Pancreas (tissue), 10 donors: ENCODE results near the gene ASTL. TPM values are rescaled to one million over a fixed set of nuclear protein-coding genes. Genes with fewer than 3 reads are reported as not detected.

Experiments
- ATAC-seq, 4 donors: fragments of 200-7000 bp; cut with Tn5 transposase; one replicate each; pipeline versions ENCODE4 v1.8.0 to v1.9.1; 2020; ENCODE audit warnings: mild to moderate bottlenecking in 4 of 4, moderate library complexity in 4 of 4
- DNase-seq, 6 donors: peaks; one replicate each; pipeline ENCODE4 v3.0.0-alpha.2; 2020
- FAIRE-seq: peaks from 2 replicates; lab custom pipeline; 2012; peaks lifted over from hg19 to GRCh38; lab: Jason Lieb, UNC
- H3K27ac ChIP-seq, 4 donors: fragments of 200-600 bp; sonication (generic); 1 replicate in 3 of 4; 2 replicates in 1 of 4; pipeline versions ENCODE4 v1.5.0 to v1.8.0; 2020
- H3K27me3 ChIP-seq, 4 donors: fragments of 200-600 bp; one replicate each; pipeline ENCODE4 v1.8.0; 2021
- H3K36me3 ChIP-seq, 3 donors: fragments of 200-600 bp; sonication (generic) in 1 of 3; one replicate each; pipeline versions ENCODE4 v1.5.0 to v1.8.0; 2020 to 2021
- H3K4me1 ChIP-seq, 3 donors: fragments of 200-600 bp; one replicate each; pipeline ENCODE4 v1.8.0; 2021
- H3K4me3 ChIP-seq, 4 donors: fragments of 200-600 bp; sonication (generic) in 2 of 4; one replicate each; pipeline versions ENCODE4 v1.5.0 to v1.8.0; 2020 to 2021
- H3K9me3 ChIP-seq, 4 donors: fragments of 200-600 bp; one replicate each; pipeline ENCODE4 v1.8.0; 2021
- WGBS, 2 donors: extraction: QIAGEN DNeasy Blood & Tissue Kit; methylation state at CpG; one replicate each; pipeline ENCODE4 v1.1.7; 2013; 5-methylcytosine and 5-hydroxymethylcytosine counted together
- intact Hi-C, 3 donors: fragments of 100-400 bp; cut with DNase I; formaldehyde crosslinking; loops; one replicate each; pipeline versions ENCODE4 v1.11.1 to v1.14.2; 2022
- polyA plus RNA-seq, 2 donors: library from polyadenylated mRNA; stranded (reverse); fragments of 200-250 nt; gene quantifications; one replicate each; pipeline ENCODE4 v1.2.3, GENCODE V29; 2013
- total RNA-seq, 6 donors: library from RNA; stranded (reverse); fragmentation: NEBNext Ultra II Directional in 4 of 6; extraction: Animal tissue kit (Norgen Biotek cat#: 25700) in 4 of 6; gene quantifications; one replicate each; pipeline versions ENCODE4 v1.2.1 to v1.2.4, GENCODE V29; 2021 to 2023
- TF ChIP-seq, protein P1 (sequence below), 4 donors: fragments of 200-600 bp; sonication (generic) in 3 of 4; IDR thresholded peaks; one replicate each; pipeline versions ENCODE4 v1.5.0 to v1.8.0; 2021; ENCODE audit warnings: antibody characterized with exemption in 4 of 4
- donor health status: healthy with polysubstance abuse.
- donor health status: DM: no; HTN: no; CAD: no; lungs with moderate emphysema.
- donor health status: DM: no; HTN: no; CAD: no.
- donor health status: control.
- donor health status: control.
- donor health status: Bipolar disorder and iron deficiency.
- donor health status: DM: yes; HTN: yes; CAD: no.
- donor health status: DM: no; HTN: no; CAD: no.
- donor health status: DM: no; HTN: no; CAD: no.
- donor health status: DM: yes; HTN: yes; CAD: no.

Gene ASTL
- total and polyA plus RNA-seq, 8 donors: 0.14 TPM; not detected in 7

DNA sequence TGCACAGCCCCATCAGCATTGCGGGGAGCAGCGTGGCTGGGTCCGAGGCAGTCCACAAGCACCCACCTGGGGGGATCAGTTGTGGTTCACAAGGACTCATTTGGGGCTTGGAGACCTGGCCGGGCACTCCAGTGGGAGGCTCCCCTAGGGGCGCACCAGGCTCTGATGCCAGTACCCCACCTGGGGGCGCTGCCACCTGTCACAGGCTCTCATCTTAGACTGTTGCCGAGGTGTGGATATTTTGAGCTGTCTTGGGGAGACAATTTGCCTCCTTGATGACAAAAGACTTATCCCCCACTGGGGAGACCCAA lies 25.0 kb downstream of the ASTL start:
- H3K4me1 ChIP-seq: peaks cover 0 to 5% (median 4%) of the 10 kb centered on the region in 3 donors
- H3K36me3 ChIP-seq: no peaks in the 10 kb centered on the region
- DNase-seq (peak in 3 of 6 donors; percentile 11 to 48 (median 47)), ATAC-seq (no peak), FAIRE-seq (no peak)
- TF ChIP-seq, protein P1, sequence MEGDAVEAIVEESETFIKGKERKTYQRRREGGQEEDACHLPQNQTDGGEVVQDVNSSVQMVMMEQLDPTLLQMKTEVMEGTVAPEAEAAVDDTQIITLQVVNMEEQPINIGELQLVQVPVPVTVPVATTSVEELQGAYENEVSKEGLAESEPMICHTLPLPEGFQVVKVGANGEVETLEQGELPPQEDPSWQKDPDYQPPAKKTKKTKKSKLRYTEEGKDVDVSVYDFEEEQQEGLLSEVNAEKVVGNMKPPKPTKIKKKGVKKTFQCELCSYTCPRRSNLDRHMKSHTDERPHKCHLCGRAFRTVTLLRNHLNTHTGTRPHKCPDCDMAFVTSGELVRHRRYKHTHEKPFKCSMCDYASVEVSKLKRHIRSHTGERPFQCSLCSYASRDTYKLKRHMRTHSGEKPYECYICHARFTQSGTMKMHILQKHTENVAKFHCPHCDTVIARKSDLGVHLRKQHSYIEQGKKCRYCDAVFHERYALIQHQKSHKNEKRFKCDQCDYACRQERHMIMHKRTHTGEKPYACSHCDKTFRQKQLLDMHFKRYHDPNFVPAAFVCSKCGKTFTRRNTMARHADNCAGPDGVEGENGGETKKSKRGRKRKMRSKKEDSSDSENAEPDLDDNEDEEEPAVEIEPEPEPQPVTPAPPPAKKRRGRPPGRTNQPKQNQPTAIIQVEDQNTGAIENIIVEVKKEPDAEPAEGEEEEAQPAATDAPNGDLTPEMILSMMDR (IDR thresholded peaks at IDR 0.05): no peak
- no peak overlapping the region for H3K27ac ChIP-seq
- 85 to 86% methylated on average over 7 of the region's 7 CpGs for WGBS, 2 donors
- no peak overlapping the region for H3K4me3 ChIP-seq
- no peaks in the 10 kb centered on the region for H3K9me3 ChIP-seq
- intact Hi-C loops: no loop called here
- no peaks in the 10 kb centered on the region for H3K27me3 ChIP-seq

DNA sequence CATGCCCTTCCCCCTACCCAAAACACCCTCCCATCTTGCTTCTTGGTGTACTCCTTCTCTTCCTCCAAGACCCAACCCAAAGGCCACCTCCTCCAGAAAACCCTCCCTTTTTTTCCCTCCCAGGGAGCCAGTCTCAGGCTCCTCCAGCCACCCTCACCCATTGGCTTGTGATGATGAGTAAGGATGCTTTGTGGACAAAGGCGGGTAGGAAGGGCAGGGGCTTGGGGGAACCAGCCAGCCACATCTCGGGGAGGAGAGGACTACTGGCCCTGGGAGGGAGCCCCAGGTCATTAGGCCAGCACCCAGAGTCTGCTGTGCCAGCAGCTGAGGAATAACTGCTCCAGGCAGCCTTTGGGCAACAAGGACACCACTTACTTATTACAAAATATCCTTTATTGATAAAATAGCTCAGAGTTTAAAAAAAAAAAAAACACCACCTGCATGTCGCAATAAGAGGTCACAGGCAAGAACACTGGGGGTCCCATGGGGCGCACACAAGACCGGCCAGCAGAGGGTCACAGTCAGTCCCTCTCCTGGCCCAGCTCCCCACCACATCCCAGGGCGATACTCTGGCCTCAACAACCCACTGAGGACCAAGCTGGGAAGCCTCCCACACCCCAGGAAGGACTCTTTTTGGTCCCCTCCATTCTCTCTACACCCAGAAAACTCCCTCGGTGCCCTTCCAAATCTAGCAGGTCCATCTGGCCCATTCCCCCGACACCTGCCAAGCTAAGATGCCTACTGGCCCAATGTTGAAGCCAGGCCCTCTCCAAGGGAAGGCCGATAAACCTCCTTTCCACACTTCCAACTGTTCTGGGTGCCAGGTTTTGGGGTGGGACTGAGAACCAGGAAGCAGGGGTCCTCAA lies 25.6 kb downstream of the ASTL start:
- FAIRE-seq (no peak), ATAC-seq (no peak), DNase-seq (peak in 1 of 6 donors; percentile 21)
- Histone ChIP-seq H3K27me3 (no peaks in the 10 kb centered on the region), H3K9me3 (no peaks in the 10 kb centered on the region), H3K4me3 (no peak overlapping the region), H3K27ac (no peak overlapping the region), H3K4me1 (peaks cover 0 to 5% (median 4%) of the 10 kb centered on the region in 3 donors), H3K36me3 (no peaks in the 10 kb centered on the region)
- intact Hi-C loops: no loop called here
- TF ChIP-seq, protein P1 (IDR thresholded peaks at IDR 0.05): no peak
- WGBS, 2 donors: 81 to 89% methylated on average over 9 of the region's 9 CpGs

DNA sequence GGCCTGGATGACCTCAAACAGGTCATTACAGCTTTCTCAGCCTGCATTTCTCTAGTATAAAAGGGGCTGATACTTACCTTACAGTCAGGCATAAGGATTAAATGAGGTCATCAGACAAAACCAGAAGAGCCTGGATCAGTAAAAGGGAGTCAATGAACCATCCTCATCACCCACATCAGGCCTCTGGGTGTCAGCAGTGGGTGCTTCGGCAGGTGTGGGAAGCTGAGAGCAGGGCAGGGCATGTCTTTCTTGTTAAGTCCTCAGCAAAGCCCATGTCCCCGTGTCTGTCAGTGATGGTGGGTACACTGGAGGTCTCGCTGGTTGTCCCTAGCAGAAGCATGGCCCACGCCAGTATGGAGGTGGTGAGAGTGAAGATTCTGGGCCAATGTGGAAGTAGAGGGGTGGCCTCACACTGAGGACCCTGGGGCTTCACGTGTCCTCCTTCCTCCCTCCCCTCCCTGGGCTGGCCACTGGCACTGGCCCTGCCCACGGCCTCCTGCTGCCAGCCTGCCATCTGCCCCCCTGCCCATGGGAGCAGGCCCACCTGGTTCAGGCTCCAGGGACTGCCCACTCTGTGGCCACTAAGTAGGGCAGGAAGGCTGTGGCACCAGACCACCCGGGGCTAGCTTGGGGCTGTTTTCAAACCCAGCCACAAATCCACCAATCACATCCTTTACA lies 26.3 kb downstream of the ASTL start:
- H3K9me3 ChIP-seq: no peaks in the 10 kb centered on the region
- H3K36me3 ChIP-seq: no peaks in the 10 kb centered on the region
- no peak overlapping the region for H3K27ac ChIP-seq
- ATAC-seq: no peak
- intact Hi-C loops: no loop called here
- 73 to 76% methylated on average over 7 of the region's 7 CpGs for WGBS, 2 donors
- H3K4me3 ChIP-seq: no peak overlapping the region
- DNase-seq: peak in 3 of 6 donors; percentile 10 to 39 (median 38)
- peaks cover 0 to 5% (median 0%) of the 10 kb centered on the region in 3 donors for H3K4me1 ChIP-seq
- H3K27me3 ChIP-seq: no peaks in the 10 kb centered on the region
- no peak for FAIRE-seq
- TF ChIP-seq, protein P1 (IDR thresholded peaks at IDR 0.05): no peak

DNA sequence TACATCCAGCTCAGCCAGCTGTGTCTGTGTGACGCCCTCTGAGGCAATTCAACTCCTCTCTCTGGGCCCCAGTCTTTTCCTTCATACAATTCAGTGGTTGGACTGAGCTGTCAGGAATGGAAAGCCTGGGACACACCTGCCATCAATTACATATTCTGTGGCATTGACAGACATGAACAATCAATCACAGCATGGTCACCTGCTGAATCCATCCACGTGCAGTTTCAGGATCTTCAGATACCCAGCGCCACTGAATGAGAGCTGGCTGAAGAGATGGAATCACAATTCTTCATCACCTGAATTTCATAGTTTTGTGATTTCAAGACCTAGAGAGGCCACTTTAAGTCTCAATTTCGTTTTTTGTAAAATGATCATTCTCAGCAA lies 27.1 kb downstream of the ASTL start:
- H3K36me3 ChIP-seq: no peaks in the 10 kb centered on the region
- TF ChIP-seq, protein P1 (IDR thresholded peaks at IDR 0.05): no peak
- no peak for DNase-seq
- ATAC-seq: no peak
- H3K4me3 ChIP-seq: no peak overlapping the region
- WGBS, 2 donors: 66 to 75% methylated on average over 4 of the region's 4 CpGs
- H3K9me3 ChIP-seq: no peaks in the 10 kb centered on the region
- FAIRE-seq: no peak
- no peak overlapping the region for H3K27ac ChIP-seq
- intact Hi-C loops: no loop called here
- H3K4me1 ChIP-seq: peaks cover 0 to 5% (median 0%) of the 10 kb centered on the region in 3 donors
- H3K27me3 ChIP-seq: no peaks in the 10 kb centered on the region
